Mucosa of stomach (tissue), 1 donor: Measurements from ENCODE around the gene TMEM151B.

Source experiments
- H3K27me3 ChIP-seq: one replicate; pipeline ENCODE4 v1.7.0; 2013; ENCODE audit warnings: mild to moderate bottlenecking, low read length; ENCODE audit not compliant: control insufficient read depth, insufficient read depth
- H3K36me3 ChIP-seq: one replicate; pipeline ENCODE4 v1.7.0; 2013; ENCODE audit warnings: low read length; ENCODE audit not compliant: control insufficient read depth, insufficient read depth
- H3K4me1 ChIP-seq: one replicate; pipeline ENCODE4 v1.7.0; 2013; ENCODE audit warnings: mild to moderate bottlenecking, low read length; ENCODE audit not compliant: control insufficient read depth, insufficient read depth
- H3K4me3 ChIP-seq: one replicate; pipeline ENCODE4 v1.7.0; 2013; ENCODE audit warnings: low read length
- H3K9ac ChIP-seq: one replicate; pipeline ENCODE4 v1.7.0; 2013; ENCODE audit warnings: mild to moderate bottlenecking, low read length, moderate library complexity
- H3K9me3 ChIP-seq: one replicate; pipeline ENCODE4 v1.7.0; 2013; ENCODE audit warnings: mild to moderate bottlenecking, low read length, moderate library complexity; ENCODE audit not compliant: control insufficient read depth
- donor health status: Pancreatic carcinoma.

TMEM151B gene

GRCh38 chr6:44265007-44265721 lies 5.1 kb upstream of the TMEM151B start, which contains the start of gene NFKBIE:
TSS of gene NFKBIE (minus strand) at chr6:44265551. CDS start at chr6:44265346, 205 bp downstream.
- Histone ChIP-seq H3K9me3 (no peaks in the 10 kb centered on the region), H3K9ac (peak within 1 kb of the TSS; percentile 71), H3K27me3 (peaks cover 21% of the 10 kb centered on the region), H3K4me3 (peak within 1 kb of the TSS; percentile 75), H3K4me1 (peaks cover 29% of the 10 kb centered on the region), H3K36me3 (peaks cover 9% of the 10 kb centered on the region)

GRCh38 chr6:44265722-44266233 lies 4.5 kb upstream of the TMEM151B start:
- Histone ChIP-seq H3K27me3 (peaks cover 22% of the 10 kb centered on the region), H3K36me3 (peaks cover 9% of the 10 kb centered on the region), H3K4me1 (peaks cover 29% of the 10 kb centered on the region), H3K9me3 (no peaks in the 10 kb centered on the region), H3K9ac (peak overlapping the region; percentile 71), H3K4me3 (peak overlapping the region; percentile 75)

GRCh38 chr6:44266347-44266746 lies 3.9 kb upstream of the TMEM151B start:
- no peaks in the 10 kb centered on the region for H3K9me3 ChIP-seq
- no peak overlapping the region for H3K9ac ChIP-seq
- H3K4me1 ChIP-seq, result peaks cover 29% of the 10 kb centered on the region
- peaks cover 27% of the 10 kb centered on the region for H3K27me3 ChIP-seq
- peaks cover 9% of the 10 kb centered on the region for H3K36me3 ChIP-seq
- H3K4me3 ChIP-seq, result no peak overlapping the region

GRCh38 chr6:44267252-44267651 lies 3.0 kb upstream of the TMEM151B start:
- H3K9ac ChIP-seq, result no peak overlapping the region
- peaks cover 36% of the 10 kb centered on the region for H3K27me3 ChIP-seq
- H3K36me3 ChIP-seq, result peaks cover 2% of the 10 kb centered on the region
- no peak overlapping the region for H3K4me3 ChIP-seq
- H3K4me1 ChIP-seq, result peaks cover 25% of the 10 kb centered on the region
- no peaks in the 10 kb centered on the region for H3K9me3 ChIP-seq

DNA sequence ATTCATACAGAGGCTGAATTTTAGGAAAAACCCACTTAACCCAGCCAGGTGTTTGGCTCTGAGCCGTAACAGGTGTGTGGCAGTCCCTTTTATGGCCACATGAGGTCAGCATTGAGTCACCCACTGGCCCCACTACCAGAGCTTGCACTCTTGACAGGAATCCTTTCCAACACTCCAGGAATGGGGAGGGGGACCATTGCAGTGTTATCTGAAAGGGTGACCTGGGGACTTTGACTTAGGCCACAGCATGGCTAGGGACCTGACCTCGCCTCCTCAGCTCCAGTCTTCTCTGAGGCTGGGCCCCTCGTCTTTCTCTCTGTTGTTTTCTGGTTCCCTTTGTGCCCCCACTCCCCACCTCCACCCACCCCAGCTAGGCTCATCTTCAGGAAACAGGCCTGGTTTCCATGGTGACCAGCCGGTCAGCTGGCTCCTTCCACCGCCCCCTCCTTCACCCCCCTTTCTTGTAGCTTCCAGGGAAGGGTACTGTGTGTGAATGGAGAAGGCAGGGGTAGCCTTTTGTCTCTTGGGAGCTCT lies 2.1 kb upstream of the TMEM151B start:
- H3K27me3 ChIP-seq, result peaks cover 45% of the 10 kb centered on the region
- no peak overlapping the region for H3K9ac ChIP-seq
- no peak overlapping the region for H3K4me3 ChIP-seq
- H3K4me1 ChIP-seq, result peaks cover 16% of the 10 kb centered on the region
- H3K9me3 ChIP-seq, result no peaks in the 10 kb centered on the region
- H3K36me3 ChIP-seq, result no peaks in the 10 kb centered on the region

DNA sequence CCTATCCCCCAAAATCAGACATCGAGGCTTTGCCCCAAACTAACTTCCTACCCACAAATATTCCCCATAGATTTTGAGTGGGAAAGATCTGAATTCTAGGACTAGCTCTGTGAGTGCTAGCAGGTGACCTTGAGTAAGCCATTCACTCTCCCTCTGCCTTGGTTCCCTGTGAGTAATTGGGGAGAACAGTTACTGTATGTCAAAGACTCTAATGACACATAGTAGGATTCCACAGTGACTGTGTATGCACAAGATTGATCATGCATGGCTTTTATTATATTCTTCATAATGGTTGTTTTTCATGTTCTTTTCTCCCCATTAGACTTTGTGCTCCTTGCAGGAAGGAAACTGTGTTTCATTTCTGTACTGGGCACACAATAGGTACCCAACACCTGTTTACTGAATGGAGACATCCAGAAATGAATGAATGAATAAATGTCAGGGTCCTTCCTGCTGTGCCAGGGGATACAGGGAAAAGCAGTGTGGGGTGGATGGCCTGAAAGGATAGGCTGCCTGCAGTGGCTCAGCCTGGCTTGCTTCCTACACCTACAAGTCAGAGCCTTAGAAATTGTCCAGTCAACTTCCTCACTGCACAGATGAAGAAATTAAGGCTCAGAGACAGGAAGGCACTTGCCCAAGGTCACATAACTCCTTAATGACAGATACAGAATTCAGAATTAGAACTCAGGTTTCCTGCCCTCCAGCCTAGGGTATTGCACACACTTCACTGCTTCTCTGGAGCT lies 901 bp upstream of the TMEM151B start:
- Histone ChIP-seq H3K9ac (no peak overlapping the region), H3K36me3 (no peaks in the 10 kb centered on the region), H3K4me1 (peaks cover 4% of the 10 kb centered on the region), H3K4me3 (no peak overlapping the region), H3K9me3 (no peaks in the 10 kb centered on the region), H3K27me3 (peaks cover 56% of the 10 kb centered on the region)

- H3K4me1 ChIP-seq, result no peaks in the 10 kb centered on the region
- H3K36me3 ChIP-seq, result no peaks in the 10 kb centered on the region
- H3K9ac ChIP-seq, result no peak overlapping the region
- H3K27me3 ChIP-seq, result peaks cover 67% of the 10 kb centered on the region
- no peak overlapping the region for H3K4me3 ChIP-seq
- no peaks in the 10 kb centered on the region for H3K9me3 ChIP-seq
Observed at GRCh38 chr6:44270526-44271405, 516 bp downstream of the TMEM151B start.

DNA sequence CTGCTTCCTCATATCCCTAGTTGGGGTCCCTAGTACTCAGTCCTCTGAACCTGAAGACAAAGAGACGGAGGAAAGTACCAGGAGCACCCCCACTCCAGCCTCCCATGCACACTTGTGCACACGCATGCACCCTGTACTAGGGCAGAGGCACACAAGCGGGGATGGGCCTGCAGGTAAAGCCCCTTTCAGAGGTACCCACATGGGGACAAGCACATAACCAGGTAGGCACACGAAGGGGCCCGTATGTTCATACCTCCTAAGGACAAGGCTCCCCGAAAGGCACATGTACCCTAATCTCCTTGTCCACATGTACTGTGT lies 1.1 kb downstream of the TMEM151B start:
- Histone ChIP-seq H3K4me3 (no peak overlapping the region), H3K36me3 (no peaks in the 10 kb centered on the region), H3K9ac (no peak overlapping the region), H3K27me3 (peaks cover 73% of the 10 kb centered on the region), H3K4me1 (no peaks in the 10 kb centered on the region), H3K9me3 (no peaks in the 10 kb centered on the region)

DNA sequence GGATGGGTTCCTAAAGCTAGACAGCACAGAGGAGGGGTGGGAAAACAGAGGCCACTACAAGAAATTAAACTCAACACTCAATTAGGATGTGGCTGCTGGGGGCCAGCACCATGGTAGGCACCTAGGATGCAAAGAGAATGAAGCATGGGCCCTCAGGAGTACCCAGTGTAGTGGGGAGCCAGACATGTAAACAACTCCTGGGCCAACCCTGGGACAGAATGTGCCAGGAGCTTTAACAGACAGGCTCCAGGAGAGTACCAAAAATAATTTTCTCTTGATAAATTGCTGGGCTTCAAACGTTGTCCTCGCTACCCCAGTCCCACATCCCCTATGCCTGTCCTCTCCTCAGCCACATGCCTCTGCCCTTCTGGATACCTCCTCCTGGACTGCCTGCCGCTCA lies 1.7 kb downstream of the TMEM151B start:
- Histone ChIP-seq H3K27me3 (peaks cover 78% of the 10 kb centered on the region), H3K9ac (no peak overlapping the region), H3K36me3 (no peaks in the 10 kb centered on the region), H3K9me3 (no peaks in the 10 kb centered on the region), H3K4me3 (no peak overlapping the region), H3K4me1 (no peaks in the 10 kb centered on the region)

GRCh38 chr6:44272529-44272928 lies 2.3 kb downstream of the TMEM151B start:
- no peak overlapping the region for H3K4me3 ChIP-seq
- no peaks in the 10 kb centered on the region for H3K36me3 ChIP-seq
- H3K4me1 ChIP-seq, result no peaks in the 10 kb centered on the region
- H3K9me3 ChIP-seq, result no peaks in the 10 kb centered on the region
- no peak overlapping the region for H3K9ac ChIP-seq
- H3K27me3 ChIP-seq, result peaks cover 85% of the 10 kb centered on the region

DNA sequence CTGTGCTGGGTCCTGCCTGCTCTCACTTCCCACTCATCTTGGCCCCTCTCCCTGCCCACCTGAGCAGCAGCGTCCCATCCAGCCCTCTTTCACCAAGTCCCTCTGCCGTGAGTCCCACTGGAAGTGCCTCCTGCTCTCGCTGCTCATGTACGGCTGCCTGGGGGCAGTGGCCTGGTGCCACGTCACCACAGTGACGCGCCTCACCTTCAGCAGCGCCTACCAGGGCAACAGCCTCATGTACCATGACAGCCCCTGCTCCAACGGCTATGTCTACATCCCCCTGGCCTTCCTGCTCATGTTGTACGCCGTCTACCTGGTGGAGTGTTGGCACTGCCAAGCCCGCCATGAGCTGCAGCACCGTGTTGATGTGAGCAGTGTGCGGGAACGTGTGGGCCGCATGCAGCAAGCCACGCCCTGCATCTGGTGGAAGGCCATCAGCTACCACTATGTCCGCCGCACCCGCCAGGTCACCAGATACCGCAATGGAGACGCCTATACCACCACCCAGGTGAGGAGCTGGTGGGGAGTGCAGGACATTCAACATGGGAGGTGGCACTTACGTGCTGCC lies 2.8 kb downstream of the TMEM151B start:
- no peaks in the 10 kb centered on the region for H3K36me3 ChIP-seq
- H3K9ac ChIP-seq, result no peak overlapping the region
- H3K4me1 ChIP-seq, result no peaks in the 10 kb centered on the region
- H3K4me3 ChIP-seq, result no peak overlapping the region
- no peaks in the 10 kb centered on the region for H3K9me3 ChIP-seq
- H3K27me3 ChIP-seq, result peaks cover 89% of the 10 kb centered on the region
